Neural progenitor cell (in vitro differentiated cells): Measurements from ENCODE around the gene MPEG1. TPM values are rescaled to one million over a fixed set of nuclear protein-coding genes. Genes with fewer than 3 reads are reported as not detected.

Experiments
- DNase-seq: peaks from one replicate; pipeline ENCODE4 v3.0.0-alpha.2; 2016; ENCODE audit warnings: low spot score
- H2AFZ ChIP-seq: fragments of 200-600 bp; sonication (generic); replicated peaks from 2 replicates; pipeline ENCODE4 v1.6.1; 2016; ENCODE audit warnings: antibody characterized with exemption
- H3F3A ChIP-seq: fragments of 200-600 bp; sonication (generic); 2 replicates; pipeline ENCODE4 v1.6.1; 2016; ENCODE audit warnings: antibody characterized with exemption, low read depth
- H3K27ac ChIP-seq: fragments of 200-600 bp; sonication (generic); 2 replicates; pipeline ENCODE4 v1.5.1; 2016; ENCODE audit warnings: mild to moderate bottlenecking
- H3K27me3 ChIP-seq: fragments of 200-600 bp; sonication (generic); 2 replicates; pipeline ENCODE4 v1.6.1; 2016; ENCODE audit warnings: mild to moderate bottlenecking, moderate library complexity
- H3K36me3 ChIP-seq: fragments of 200-600 bp; sonication (generic); 2 replicates; pipeline ENCODE4 v1.5.1; 2016
- H3K4me1 ChIP-seq: fragments of 200-600 bp; sonication (generic); 2 replicates; pipeline ENCODE4 v1.6.1; 2016; ENCODE audit warnings: mixed run types
- H3K4me2 ChIP-seq: fragments of 200-600 bp; sonication (generic); 2 replicates; pipeline ENCODE4 v1.6.1; 2016
- H3K4me3 ChIP-seq: fragments of 200-600 bp; sonication (generic); 2 replicates; pipeline ENCODE4 v1.5.1; 2016
- H3K79me2 ChIP-seq: fragments of 200-600 bp; sonication (generic); 2 replicates; pipeline ENCODE4 v1.6.1; 2016; ENCODE audit warnings: low read depth
- H3K9ac ChIP-seq: fragments of 200-600 bp; sonication (generic); 2 replicates; pipeline ENCODE4 v1.6.1; 2016
- H3K9me3 ChIP-seq: fragments of 200-600 bp; sonication (generic); 2 replicates; pipeline ENCODE4 v1.5.1; 2016; ENCODE audit warnings: low read depth
- H4K20me1 ChIP-seq: fragments of 200-600 bp; sonication (generic); 2 replicates; pipeline ENCODE4 v1.6.1; 2016; ENCODE audit warnings: low read depth
- H3K27ac Mint-ChIP-seq: 3 replicates; pipeline ENCODE4 v1.8.0; 2021; ENCODE audit warnings: mixed read lengths
- H3K27me3 Mint-ChIP-seq: 2 replicates; pipeline ENCODE4 v1.8.0; 2022; ENCODE audit warnings: low read depth, mild to moderate bottlenecking, inconsistent platforms, moderate library complexity, mixed read lengths; ENCODE audit not compliant: insufficient read depth
- H3K36me3 Mint-ChIP-seq: 3 replicates; pipeline ENCODE4 v1.8.0; 2021; ENCODE audit warnings: mixed read lengths
- H3K4me1 Mint-ChIP-seq: 3 replicates; pipeline ENCODE4 v1.8.0; 2021; ENCODE audit warnings: mixed read lengths
- H3K4me3 Mint-ChIP-seq: 3 replicates; pipeline ENCODE4 v1.8.0; 2021; ENCODE audit warnings: mild to moderate bottlenecking, moderate library complexity, mixed read lengths
- H3K9me3 Mint-ChIP-seq: 3 replicates; pipeline ENCODE4 v1.8.0; 2020; ENCODE audit warnings: mixed read lengths
- EZH2 ChIP-seq: fragments of 200-600 bp; sonication (generic); IDR thresholded peaks from 2 replicates; pipeline ENCODE4 v1.6.1; 2017; ENCODE audit warnings: antibody characterized with exemption, mild to moderate bottlenecking, moderate library complexity
- EZH2phosphoT487 ChIP-seq: fragments of 200-600 bp; sonication (generic); IDR thresholded peaks from 2 replicates; pipeline ENCODE4 v1.6.1; 2017; ENCODE audit warnings: antibody characterized with exemption
- total RNA-seq: library from RNA; depleted of rRNA; stranded (reverse); fragments of >200 nt; gene quantifications from 2 replicates; pipeline ENCODE4 v1.2.3, GENCODE V29; 2015; ENCODE audit warnings: low replicate concordance
- TF ChIP-seq, protein P1 (sequence below): fragments of 200-600 bp; sonication (generic); IDR thresholded peaks from 2 replicates; pipeline ENCODE4 v1.5.1; 2017; ENCODE audit warnings: antibody characterized with exemption, mild to moderate bottlenecking

MPEG1 gene
- total RNA-seq, 1 donor from 2014 or later = not detected

DNA sequence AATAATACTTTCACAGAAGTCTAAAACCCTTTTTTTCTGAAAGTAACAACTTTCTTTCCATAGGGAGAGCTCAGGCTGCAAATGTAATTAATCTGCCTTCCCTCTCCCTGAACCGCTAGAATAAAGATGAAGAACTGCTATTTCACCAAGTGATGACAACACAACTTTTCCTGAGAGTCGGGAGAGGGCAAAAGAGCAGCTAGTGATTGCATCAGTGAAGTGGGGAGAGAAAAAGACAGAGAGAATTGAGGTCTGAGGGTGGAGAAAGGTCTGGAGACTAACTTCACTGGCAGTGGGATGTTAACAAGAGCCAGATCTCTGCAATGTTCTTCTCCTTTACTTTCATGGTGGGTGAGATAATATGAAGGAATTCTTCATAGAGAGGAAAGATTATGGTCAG is 10.9 kb upstream of the MPEG1 start:
- Mint-ChIP-seq H3K9me3 (no peaks in the 10 kb centered on the region), H3K27ac (no peak overlapping the region), H3K4me1 (no peaks in the 10 kb centered on the region), H3K4me3 (no peak overlapping the region), H3K36me3 (no peaks in the 10 kb centered on the region), H3K27me3 (peaks cover 2% of the 10 kb centered on the region)
- H2AFZ ChIP-seq = no peak overlapping the region
- H3K27me3 ChIP-seq = no peaks in the 10 kb centered on the region
- no peak overlapping the region for H3K4me2 ChIP-seq
- no peaks in the 10 kb centered on the region for H3K79me2 ChIP-seq
- no peak overlapping the region for H3K4me3 ChIP-seq
- no peaks in the 10 kb centered on the region for H3K36me3 ChIP-seq
- no peaks in the 10 kb centered on the region for H3K9me3 ChIP-seq
- H3K9ac ChIP-seq = no peak overlapping the region
- TF ChIP-seq, protein P1, sequence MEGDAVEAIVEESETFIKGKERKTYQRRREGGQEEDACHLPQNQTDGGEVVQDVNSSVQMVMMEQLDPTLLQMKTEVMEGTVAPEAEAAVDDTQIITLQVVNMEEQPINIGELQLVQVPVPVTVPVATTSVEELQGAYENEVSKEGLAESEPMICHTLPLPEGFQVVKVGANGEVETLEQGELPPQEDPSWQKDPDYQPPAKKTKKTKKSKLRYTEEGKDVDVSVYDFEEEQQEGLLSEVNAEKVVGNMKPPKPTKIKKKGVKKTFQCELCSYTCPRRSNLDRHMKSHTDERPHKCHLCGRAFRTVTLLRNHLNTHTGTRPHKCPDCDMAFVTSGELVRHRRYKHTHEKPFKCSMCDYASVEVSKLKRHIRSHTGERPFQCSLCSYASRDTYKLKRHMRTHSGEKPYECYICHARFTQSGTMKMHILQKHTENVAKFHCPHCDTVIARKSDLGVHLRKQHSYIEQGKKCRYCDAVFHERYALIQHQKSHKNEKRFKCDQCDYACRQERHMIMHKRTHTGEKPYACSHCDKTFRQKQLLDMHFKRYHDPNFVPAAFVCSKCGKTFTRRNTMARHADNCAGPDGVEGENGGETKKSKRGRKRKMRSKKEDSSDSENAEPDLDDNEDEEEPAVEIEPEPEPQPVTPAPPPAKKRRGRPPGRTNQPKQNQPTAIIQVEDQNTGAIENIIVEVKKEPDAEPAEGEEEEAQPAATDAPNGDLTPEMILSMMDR = no peak
- TF ChIP-seq EZH2 = no peak
- no peak for TF ChIP-seq EZH2phosphoT487
- no peaks in the 10 kb centered on the region for H3F3A ChIP-seq
- no peaks in the 10 kb centered on the region for H3K4me1 ChIP-seq
- H4K20me1 ChIP-seq = no peaks in the 10 kb centered on the region
- no peak for DNase-seq
- H3K27ac ChIP-seq = no peak overlapping the region

DNA sequence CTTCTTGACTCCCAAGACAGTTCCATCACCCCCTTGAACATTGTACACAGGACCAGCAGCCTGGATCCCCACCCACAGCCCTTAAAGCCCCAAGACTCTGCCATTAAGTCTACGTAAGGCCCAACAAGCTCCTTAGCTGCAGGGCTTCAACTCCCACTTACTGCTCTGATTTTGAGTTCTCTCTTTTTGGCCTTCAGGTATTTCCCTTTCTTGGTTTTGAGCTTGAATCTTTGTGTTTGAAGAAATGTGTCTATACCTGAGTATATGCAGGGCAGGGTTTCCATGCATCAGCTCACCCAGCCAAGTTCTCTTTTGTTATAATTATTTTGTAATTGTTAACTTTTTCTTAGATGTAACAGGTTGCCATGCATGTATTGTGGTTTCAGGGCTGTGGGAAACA is 10.4 kb upstream of the MPEG1 start:
- H3K36me3 Mint-ChIP-seq = no peaks in the 10 kb centered on the region
- Histone ChIP-seq H3F3A (no peaks in the 10 kb centered on the region), H3K27me3 (no peaks in the 10 kb centered on the region), H3K27ac (no peak overlapping the region), H3K36me3 (no peaks in the 10 kb centered on the region), H3K4me3 (no peak overlapping the region), H3K9ac (no peak overlapping the region), H3K9me3 (no peaks in the 10 kb centered on the region), H4K20me1 (no peaks in the 10 kb centered on the region), H3K79me2 (no peaks in the 10 kb centered on the region), H3K4me2 (no peak overlapping the region), H3K4me1 (no peaks in the 10 kb centered on the region), H2AFZ (no peak overlapping the region)
- H3K4me3 Mint-ChIP-seq = no peak overlapping the region
- peaks cover 2% of the 10 kb centered on the region for H3K27me3 Mint-ChIP-seq
- peaks cover 2% of the 10 kb centered on the region for H3K9me3 Mint-ChIP-seq
- no peaks in the 10 kb centered on the region for H3K4me1 Mint-ChIP-seq
- TF ChIP-seq EZH2 (no peak), EZH2phosphoT487 (no peak)
- TF ChIP-seq, protein P1 = no peak
- no peak overlapping the region for H3K27ac Mint-ChIP-seq
- DNase-seq = no peak

DNA sequence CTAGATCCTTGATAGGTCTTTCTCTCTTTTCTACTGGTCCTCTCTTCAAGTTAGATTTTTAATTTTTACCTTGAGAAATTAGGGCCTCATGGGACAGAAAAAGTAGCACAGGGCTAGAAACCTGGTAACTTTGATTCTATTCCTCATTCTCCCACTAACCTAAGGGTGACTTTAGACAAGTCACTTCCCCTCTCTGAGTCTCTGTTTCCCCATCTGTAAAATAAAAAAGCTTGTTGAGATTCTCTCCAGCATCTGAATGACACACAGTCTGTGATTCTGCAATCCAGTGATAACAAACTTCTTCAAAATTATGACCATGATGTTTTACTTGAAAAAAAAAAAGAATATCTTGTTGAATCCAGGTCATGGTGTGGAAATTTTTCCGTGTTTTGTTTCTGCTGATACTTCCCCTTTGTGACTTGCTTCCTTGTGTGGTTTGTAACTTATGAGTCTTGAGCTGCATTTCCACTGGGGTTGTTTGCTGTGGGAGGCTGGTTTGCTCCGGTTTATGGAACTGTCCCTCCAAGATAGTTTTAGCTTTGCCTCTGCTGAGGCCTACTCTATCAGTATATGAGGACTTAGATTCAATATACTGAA is 9.8 kb upstream of the MPEG1 start:
- Mint-ChIP-seq H3K36me3 (no peaks in the 10 kb centered on the region), H3K27ac (no peak overlapping the region), H3K4me3 (no peak overlapping the region), H3K9me3 (peaks cover 2% of the 10 kb centered on the region), H3K4me1 (no peaks in the 10 kb centered on the region), H3K27me3 (peaks cover 2% of the 10 kb centered on the region)
- Histone ChIP-seq H3K36me3 (no peaks in the 10 kb centered on the region), H3K27me3 (no peaks in the 10 kb centered on the region), H2AFZ (no peak overlapping the region), H3K4me1 (no peaks in the 10 kb centered on the region), H3K9ac (no peak overlapping the region), H3K4me2 (no peak overlapping the region), H3F3A (no peaks in the 10 kb centered on the region), H3K9me3 (no peaks in the 10 kb centered on the region), H3K79me2 (no peaks in the 10 kb centered on the region), H4K20me1 (no peaks in the 10 kb centered on the region), H3K4me3 (no peak overlapping the region), H3K27ac (no peak overlapping the region)
- DNase-seq = no peak
- TF ChIP-seq EZH2phosphoT487 (no peak), EZH2 (no peak)
- TF ChIP-seq, protein P1 = no peak
